GM10266 (cell line): ENCODE results near the gene LAMA5.

Source experiments
- DNase-seq: peaks from one replicate; pipeline ENCODE4 v3.0.0; 2012; ENCODE audit errors: extremely low spot score
- CTCF ChIP-seq: IDR thresholded peaks from 2 replicates; pipeline ENCODE4 v1.5.1; 2012; ENCODE audit warnings: mild to moderate bottlenecking, low read depth; ENCODE audit not compliant: control insufficient read depth, insufficient read depth; ENCODE audit errors: missing control alignments

LAMA5 gene

DNA sequence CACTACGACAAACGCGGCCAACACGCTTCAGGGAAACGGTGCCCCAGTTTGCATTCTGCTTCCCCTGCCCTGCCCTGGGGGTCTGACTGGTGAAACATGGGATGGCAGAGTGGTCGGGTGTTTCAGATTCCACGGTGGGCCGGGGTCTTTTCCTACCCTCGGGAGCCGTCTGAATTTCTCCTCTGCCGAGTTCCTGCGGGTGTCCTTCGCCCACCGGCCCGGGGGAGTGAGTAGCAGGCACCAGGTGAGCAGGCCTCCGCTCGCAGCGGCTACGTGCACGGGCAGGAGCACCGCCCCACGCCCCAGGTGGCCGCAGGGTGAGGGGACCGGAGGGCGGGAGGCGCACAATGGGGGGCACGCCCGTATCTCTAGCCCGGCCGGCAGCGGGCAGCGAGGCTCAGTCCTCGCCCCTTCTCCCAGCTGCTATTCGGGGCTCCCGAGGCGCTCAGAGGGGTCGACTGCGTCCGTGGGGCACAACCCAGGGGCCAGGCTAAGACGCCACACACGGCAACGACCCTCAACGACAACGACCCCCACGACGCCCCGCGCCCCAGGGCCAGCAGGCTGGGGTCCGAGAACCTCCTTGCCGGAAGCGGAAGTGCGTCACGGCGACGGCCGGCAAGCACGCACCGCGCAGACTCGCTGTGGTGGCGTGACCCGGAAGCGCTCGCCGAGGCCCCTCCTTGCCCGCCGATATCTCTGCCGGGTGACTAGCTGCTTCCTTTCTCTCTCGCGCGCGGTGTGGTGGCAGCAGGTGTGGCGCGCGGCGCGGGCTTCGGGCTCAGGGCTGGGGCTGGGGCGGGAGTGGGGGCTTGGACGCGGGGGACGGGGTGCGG, 19.5 kb upstream of the LAMA5 start, which contains the start of gene RPS21:
Gene RPS21, plus strand, starts transcription at position 721 of the 836 bp plus-strand sequence. CDS start 236 bp downstream, outside the sequence.
- TF ChIP-seq CTCF: peak; percentile 2
- peak; percentile 97 for DNase-seq

- peak; percentile 86 for DNase-seq
- peak; percentile 95 for TF ChIP-seq CTCF
Observed at GRCh38 chr20:62382306-62383198, 15.4 kb upstream of the LAMA5 start.

DNA sequence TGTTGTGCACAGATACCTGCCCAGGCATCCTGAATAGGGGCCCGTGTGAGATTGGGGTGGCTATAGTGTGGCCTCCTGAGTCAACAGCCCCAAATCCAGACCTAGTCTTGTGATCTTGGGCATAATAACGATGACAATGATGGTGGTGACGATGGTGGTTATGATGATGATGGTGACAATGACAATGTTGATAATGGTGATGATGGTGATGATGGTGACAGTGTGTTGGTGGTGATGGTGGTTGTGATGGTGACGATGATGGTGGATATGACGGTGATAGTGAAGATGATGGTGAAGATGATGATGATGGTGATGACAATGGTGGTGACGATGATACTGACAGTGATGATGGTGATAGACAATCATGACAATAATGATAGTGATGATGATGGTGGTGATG, 14.7 kb upstream of the LAMA5 start:
- no peak for TF ChIP-seq CTCF
- no peak for DNase-seq

GRCh38 chr20:62381202-62381797, 14.2 kb upstream of the LAMA5 start:
- TF ChIP-seq CTCF: no peak
- DNase-seq: no peak

- no peak for TF ChIP-seq CTCF
Observed at GRCh38 chr20:62378215-62378614, 11.1 kb upstream of the LAMA5 start.

GRCh38 chr20:62377615-62378178, 10.6 kb upstream of the LAMA5 start:
- no peak for TF ChIP-seq CTCF
- DNase-seq: no peak

More at GRCh38 chr20:62378215-62378614, 11.1 kb upstream of the LAMA5 start:
- no peak for DNase-seq
